Measurements from ENCODE around the gene DPH1.

DPH1 gene

GRCh38 chr17:2070241-2071023 is 40.5 kb downstream of the DPH1 start:
- no peaks in the 10 kb centered on the region for H3K9me3 ChIP-seq (ENCODE audit: control insufficient read depth, low read length)
- TF ChIP-seq CTCF (IDR thresholded peaks at IDR 0.05), result no peak
- no peaks in the 10 kb centered on the region for H3K79me2 ChIP-seq
- H3K36me3 ChIP-seq (ENCODE audit: control insufficient read depth, insufficient read depth, low read length), result no peaks in the 10 kb centered on the region
- no peak overlapping the region for H3K4me3 ChIP-seq (ENCODE audit: low read depth, low read length)
- H3K27ac ChIP-seq, result peak overlapping the region; percentile 73
- H3K9ac ChIP-seq, result no peak overlapping the region
- H3K4me1 ChIP-seq, result peaks cover 5% of the 10 kb centered on the region
- no peaks in the 10 kb centered on the region for H3K27me3 ChIP-seq (ENCODE audit: control insufficient read depth, insufficient read depth, low read length)
- H3K4me2 ChIP-seq (ENCODE audit: low read length), result no peak overlapping the region
- no peak overlapping the region for H2AFZ ChIP-seq

- no peak for TF ChIP-seq CTCF (IDR thresholded peaks at IDR 0.05)
These were observed 41.1 kb downstream of the DPH1 start for GRCh38 chr17:2071024-2071385.

GRCh38 chr17:2071455-2072281 is 41.7 kb downstream of the DPH1 start:
- Histone ChIP-seq H3K27me3 (ENCODE audit: control insufficient read depth, insufficient read depth, low read length) (no peaks in the 10 kb centered on the region), H3K9me3 (ENCODE audit: control insufficient read depth, low read length) (no peaks in the 10 kb centered on the region), H2AFZ (no peak overlapping the region), H3K36me3 (ENCODE audit: control insufficient read depth, insufficient read depth, low read length) (no peaks in the 10 kb centered on the region), H3K4me2 (ENCODE audit: low read length) (no peak overlapping the region), H3K27ac (peak overlapping the region; percentile 73), H3K9ac (no peak overlapping the region), H3K4me1 (peaks cover 5% of the 10 kb centered on the region), H3K79me2 (no peaks in the 10 kb centered on the region), H3K4me3 (ENCODE audit: low read depth, low read length) (no peak overlapping the region)
- TF ChIP-seq CTCF (IDR thresholded peaks at IDR 0.05), result no peak

More at GRCh38 chr17:2071024-2071385, 41.1 kb downstream of the DPH1 start:
- no peaks in the 10 kb centered on the region for H3K9me3 ChIP-seq (ENCODE audit: control insufficient read depth, low read length)
- H3K4me3 ChIP-seq (ENCODE audit: low read depth, low read length), result no peak overlapping the region
- H3K36me3 ChIP-seq (ENCODE audit: control insufficient read depth, insufficient read depth, low read length), result no peaks in the 10 kb centered on the region
- H3K9ac ChIP-seq, result no peak overlapping the region
- H3K79me2 ChIP-seq, result no peaks in the 10 kb centered on the region
- peak overlapping the region; percentile 73 for H3K27ac ChIP-seq
- no peak overlapping the region for H2AFZ ChIP-seq
- H3K27me3 ChIP-seq (ENCODE audit: control insufficient read depth, insufficient read depth, low read length), result no peaks in the 10 kb centered on the region
- no peak overlapping the region for H3K4me2 ChIP-seq (ENCODE audit: low read length)
- H3K4me1 ChIP-seq, result peaks cover 5% of the 10 kb centered on the region

GRCh38 chr17:2074919-2075318 is 45.0 kb downstream of the DPH1 start:
- Histone ChIP-seq H3K4me3 (ENCODE audit: low read depth, low read length) (no peak overlapping the region), H3K4me1 (peaks cover 5% of the 10 kb centered on the region), H3K4me2 (ENCODE audit: low read length) (no peak overlapping the region), H3K9me3 (ENCODE audit: control insufficient read depth, low read length) (no peaks in the 10 kb centered on the region), H3K36me3 (ENCODE audit: control insufficient read depth, insufficient read depth, low read length) (no peaks in the 10 kb centered on the region), H3K27me3 (ENCODE audit: control insufficient read depth, insufficient read depth, low read length) (no peaks in the 10 kb centered on the region), H3K79me2 (no peaks in the 10 kb centered on the region), H2AFZ (no peak overlapping the region), H3K9ac (no peak overlapping the region), H3K27ac (peak overlapping the region; percentile 51)
- TF ChIP-seq CTCF (IDR thresholded peaks at IDR 0.05), result no peak

Data from parathyroid adenoma (tissue), 2 donors.